ENCODE data around the gene PCDH15.

Gene PCDH15

GRCh38 chr10:53918755-53919154 lies 882.3 kb downstream of the PCDH15 start:
- Histone ChIP-seq H3K27me3 (ENCODE audit: control insufficient read depth in 1 of 2, insufficient read depth in 2 of 2, low read length in 2 of 2) (no peaks in the 10 kb centered on the region), H3K4me1 (ENCODE audit: control insufficient read depth in 1 of 2, insufficient read depth in 2 of 2, low read length in 2 of 2) (no peaks in the 10 kb centered on the region), H3K9me3 (ENCODE audit: control insufficient read depth in 1 of 2, low read length in 2 of 2) (no peaks in the 10 kb centered on the region), H3K36me3 (ENCODE audit: control insufficient read depth in 1 of 2, insufficient read depth in 2 of 2, low read length in 2 of 2) (no peaks in the 10 kb centered on the region), H3K27ac (ENCODE audit: low read depth, low read length) (no peak overlapping the region), H3K9ac (ENCODE audit: low read depth in 1 of 2, low read length in 2 of 2) (no peak overlapping the region), H3K4me3 (ENCODE audit: low read depth in 1 of 2, low read length in 2 of 2) (no peak overlapping the region)

GRCh38 chr10:53909791-53910190 lies 891.2 kb downstream of the PCDH15 start:
- Histone ChIP-seq H3K27me3 (ENCODE audit: control insufficient read depth in 1 of 2, insufficient read depth in 2 of 2, low read length in 2 of 2) (no peaks in the 10 kb centered on the region), H3K9ac (ENCODE audit: low read depth in 1 of 2, low read length in 2 of 2) (no peak overlapping the region), H3K9me3 (ENCODE audit: control insufficient read depth in 1 of 2, low read length in 2 of 2) (no peaks in the 10 kb centered on the region), H3K27ac (ENCODE audit: low read depth, low read length) (no peak overlapping the region), H3K36me3 (ENCODE audit: control insufficient read depth in 1 of 2, insufficient read depth in 2 of 2, low read length in 2 of 2) (no peaks in the 10 kb centered on the region), H3K4me3 (ENCODE audit: low read depth in 1 of 2, low read length in 2 of 2) (no peak overlapping the region), H3K4me1 (ENCODE audit: control insufficient read depth in 1 of 2, insufficient read depth in 2 of 2, low read length in 2 of 2) (no peaks in the 10 kb centered on the region)

GRCh38 chr10:53904506-53905241 lies 896.4 kb downstream of the PCDH15 start:
- no peaks in the 10 kb centered on the region for H3K4me1 ChIP-seq (ENCODE audit: control insufficient read depth in 1 of 2, insufficient read depth in 2 of 2, low read length in 2 of 2)
- H3K27me3 ChIP-seq (ENCODE audit: control insufficient read depth in 1 of 2, insufficient read depth in 2 of 2, low read length in 2 of 2): no peaks in the 10 kb centered on the region
- H3K27ac ChIP-seq (ENCODE audit: low read depth, low read length): no peak overlapping the region
- no peaks in the 10 kb centered on the region for H3K36me3 ChIP-seq (ENCODE audit: control insufficient read depth in 1 of 2, insufficient read depth in 2 of 2, low read length in 2 of 2)
- no peaks in the 10 kb centered on the region for H3K9me3 ChIP-seq (ENCODE audit: control insufficient read depth in 1 of 2, low read length in 2 of 2)
- no peak overlapping the region for H3K9ac ChIP-seq (ENCODE audit: low read depth in 1 of 2, low read length in 2 of 2)
- no peak overlapping the region for H3K4me3 ChIP-seq (ENCODE audit: low read depth in 1 of 2, low read length in 2 of 2)

GRCh38 chr10:53903756-53904155 lies 897.3 kb downstream of the PCDH15 start:
- H3K9ac ChIP-seq (ENCODE audit: low read depth in 1 of 2, low read length in 2 of 2): no peak overlapping the region

GRCh38 chr10:53899463-53900160 lies 901.4 kb downstream of the PCDH15 start:
- no peak overlapping the region for H3K4me3 ChIP-seq (ENCODE audit: low read depth in 1 of 2, low read length in 2 of 2)
- no peaks in the 10 kb centered on the region for H3K9me3 ChIP-seq (ENCODE audit: control insufficient read depth in 1 of 2, low read length in 2 of 2)
- H3K9ac ChIP-seq (ENCODE audit: low read depth in 1 of 2, low read length in 2 of 2): no peak overlapping the region
- H3K27ac ChIP-seq (ENCODE audit: low read depth, low read length): no peak overlapping the region
- no peaks in the 10 kb centered on the region for H3K27me3 ChIP-seq (ENCODE audit: control insufficient read depth in 1 of 2, insufficient read depth in 2 of 2, low read length in 2 of 2)
- H3K36me3 ChIP-seq (ENCODE audit: control insufficient read depth in 1 of 2, insufficient read depth in 2 of 2, low read length in 2 of 2): no peaks in the 10 kb centered on the region
- H3K4me1 ChIP-seq (ENCODE audit: control insufficient read depth in 1 of 2, insufficient read depth in 2 of 2, low read length in 2 of 2): peaks cover 0 to 5% of the 10 kb centered on the region in 2 donors

More at GRCh38 chr10:53903756-53904155, 897.3 kb downstream of the PCDH15 start:
- H3K9me3 ChIP-seq (ENCODE audit: control insufficient read depth in 1 of 2, low read length in 2 of 2): no peaks in the 10 kb centered on the region
- no peaks in the 10 kb centered on the region for H3K36me3 ChIP-seq (ENCODE audit: control insufficient read depth in 1 of 2, insufficient read depth in 2 of 2, low read length in 2 of 2)
- peaks cover 0 to 5% of the 10 kb centered on the region in 2 donors for H3K4me1 ChIP-seq (ENCODE audit: control insufficient read depth in 1 of 2, insufficient read depth in 2 of 2, low read length in 2 of 2)
- H3K27ac ChIP-seq (ENCODE audit: low read depth, low read length): no peak overlapping the region
- H3K27me3 ChIP-seq (ENCODE audit: control insufficient read depth in 1 of 2, insufficient read depth in 2 of 2, low read length in 2 of 2): no peaks in the 10 kb centered on the region
- no peak overlapping the region for H3K4me3 ChIP-seq (ENCODE audit: low read depth in 1 of 2, low read length in 2 of 2)

DNA sequence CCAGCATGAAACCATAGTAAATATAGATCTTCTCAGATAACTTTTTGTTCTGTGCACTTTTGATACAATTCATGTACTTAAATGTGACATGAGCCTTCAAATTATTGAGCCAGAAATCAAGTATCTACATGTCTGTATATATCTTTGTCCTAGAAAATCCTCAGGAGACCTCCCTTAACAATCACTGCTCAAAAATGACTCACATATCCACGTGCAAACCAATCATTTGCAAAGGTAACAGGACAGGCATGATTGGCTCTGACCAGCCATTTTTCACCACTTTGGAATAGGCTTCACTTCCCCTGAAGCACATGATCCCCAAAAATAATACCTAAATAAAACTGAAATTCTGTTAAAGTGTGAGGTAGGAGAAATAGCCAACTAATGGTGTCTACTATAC lies 902.5 kb downstream of the PCDH15 start:
- Histone ChIP-seq H3K27me3 (ENCODE audit: control insufficient read depth in 1 of 2, insufficient read depth in 2 of 2, low read length in 2 of 2) (no peaks in the 10 kb centered on the region), H3K4me3 (ENCODE audit: low read depth in 1 of 2, low read length in 2 of 2) (no peak overlapping the region), H3K36me3 (ENCODE audit: control insufficient read depth in 1 of 2, insufficient read depth in 2 of 2, low read length in 2 of 2) (no peaks in the 10 kb centered on the region), H3K9ac (ENCODE audit: low read depth in 1 of 2, low read length in 2 of 2) (no peak overlapping the region), H3K4me1 (ENCODE audit: control insufficient read depth in 1 of 2, insufficient read depth in 2 of 2, low read length in 2 of 2) (peaks cover 0 to 5% of the 10 kb centered on the region in 2 donors), H3K9me3 (ENCODE audit: control insufficient read depth in 1 of 2, low read length in 2 of 2) (no peaks in the 10 kb centered on the region), H3K27ac (ENCODE audit: low read depth, low read length) (no peak overlapping the region)

DNA sequence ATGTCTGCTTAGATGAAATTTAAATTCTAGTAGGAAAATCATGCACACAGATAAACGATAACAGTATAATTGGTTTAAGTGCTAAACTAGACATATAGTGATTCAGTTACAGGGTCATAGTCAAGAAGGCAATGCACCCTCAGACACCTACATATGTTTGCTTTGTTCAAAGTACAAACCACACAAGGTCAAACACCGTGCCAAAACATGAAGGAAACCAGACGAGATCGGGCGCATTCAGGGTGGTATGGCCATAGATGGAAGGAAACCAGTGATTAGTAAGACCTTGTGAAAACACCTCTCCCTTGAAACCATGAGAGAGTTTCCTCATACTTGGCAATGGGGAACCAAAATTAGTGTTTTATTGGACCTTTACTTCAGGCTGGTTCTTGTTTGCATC lies 906.9 kb downstream of the PCDH15 start:
- Histone ChIP-seq H3K4me1 (ENCODE audit: control insufficient read depth in 1 of 2, insufficient read depth in 2 of 2, low read length in 2 of 2) (no peaks in the 10 kb centered on the region), H3K4me3 (ENCODE audit: low read depth in 1 of 2, low read length in 2 of 2) (no peak overlapping the region), H3K27me3 (ENCODE audit: control insufficient read depth in 1 of 2, insufficient read depth in 2 of 2, low read length in 2 of 2) (no peaks in the 10 kb centered on the region), H3K9me3 (ENCODE audit: control insufficient read depth in 1 of 2, low read length in 2 of 2) (no peaks in the 10 kb centered on the region), H3K36me3 (ENCODE audit: control insufficient read depth in 1 of 2, insufficient read depth in 2 of 2, low read length in 2 of 2) (no peaks in the 10 kb centered on the region), H3K27ac (ENCODE audit: low read depth, low read length) (no peak overlapping the region), H3K9ac (ENCODE audit: low read depth in 1 of 2, low read length in 2 of 2) (no peak overlapping the region)

DNA sequence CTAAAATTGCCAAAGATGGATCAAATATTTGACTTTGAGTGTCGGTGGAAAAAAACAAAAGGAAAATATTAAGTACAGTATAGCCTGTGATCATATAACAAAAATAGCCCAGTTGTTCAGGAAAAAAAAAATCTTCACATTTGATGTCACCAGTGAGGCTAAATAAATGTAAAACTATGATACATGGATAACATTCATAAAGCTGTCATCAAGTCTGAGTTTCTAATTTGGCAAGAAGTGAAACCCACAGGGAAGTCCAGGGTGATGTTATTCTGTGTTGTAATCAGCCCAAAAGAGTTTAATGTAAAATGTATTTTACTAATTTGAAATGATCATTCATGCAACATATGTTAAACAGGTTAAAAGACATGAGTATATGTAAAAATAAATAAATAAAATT lies 908.0 kb downstream of the PCDH15 start:
- Histone ChIP-seq H3K4me3 (ENCODE audit: low read depth in 1 of 2, low read length in 2 of 2) (no peak overlapping the region), H3K4me1 (ENCODE audit: control insufficient read depth in 1 of 2, insufficient read depth in 2 of 2, low read length in 2 of 2) (no peaks in the 10 kb centered on the region), H3K36me3 (ENCODE audit: control insufficient read depth in 1 of 2, insufficient read depth in 2 of 2, low read length in 2 of 2) (no peaks in the 10 kb centered on the region), H3K27ac (ENCODE audit: low read depth, low read length) (no peak overlapping the region), H3K9me3 (ENCODE audit: control insufficient read depth in 1 of 2, low read length in 2 of 2) (no peaks in the 10 kb centered on the region), H3K9ac (ENCODE audit: low read depth in 1 of 2, low read length in 2 of 2) (no peak overlapping the region), H3K27me3 (ENCODE audit: control insufficient read depth in 1 of 2, insufficient read depth in 2 of 2, low read length in 2 of 2) (no peaks in the 10 kb centered on the region)

DNA sequence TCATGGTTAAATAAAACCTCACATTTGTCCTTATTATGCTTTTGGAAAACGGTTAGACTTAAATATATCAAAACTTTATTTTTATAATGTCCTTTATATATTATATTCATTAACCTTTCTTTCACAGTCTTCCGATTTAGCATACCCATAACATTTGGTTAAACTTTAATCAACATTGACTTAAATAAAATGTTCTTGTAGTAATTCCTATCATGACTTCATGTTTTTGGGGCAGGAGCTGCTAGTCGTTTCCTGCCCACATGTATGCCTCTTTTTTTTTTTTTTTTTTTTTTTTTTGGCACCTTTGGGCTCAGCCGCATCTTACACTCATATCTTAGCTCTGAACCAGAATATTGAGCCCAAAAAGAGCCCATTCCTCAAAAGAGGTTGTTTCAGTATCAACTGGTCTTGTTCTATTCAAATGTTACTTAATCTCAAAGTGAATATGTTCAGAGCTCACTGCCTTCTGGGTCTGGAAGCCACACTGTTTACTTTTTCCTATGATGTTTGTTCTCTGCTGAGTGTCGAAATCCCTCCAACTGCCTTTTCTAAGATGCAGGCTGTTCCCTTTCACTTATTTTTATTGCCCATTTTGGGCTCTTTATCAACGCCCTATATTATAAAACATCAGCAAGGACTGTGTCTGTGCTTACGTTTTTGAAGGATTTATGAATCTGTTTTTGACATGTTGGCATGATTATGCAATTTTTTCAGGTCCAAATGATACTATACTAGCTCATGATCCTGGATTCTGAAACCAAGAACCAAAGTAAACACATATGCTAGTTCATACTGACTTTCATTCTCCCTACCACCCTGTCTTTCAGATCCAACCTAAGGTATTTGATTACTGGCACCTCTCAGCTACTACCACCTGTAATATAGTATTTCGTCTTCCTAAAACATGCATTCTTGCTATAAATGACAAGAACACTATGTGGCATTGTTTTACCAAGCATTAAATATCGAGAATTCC lies 914.4 kb downstream of the PCDH15 start:
- H3K27ac ChIP-seq (ENCODE audit: low read depth, low read length): no peak overlapping the region
- no peak overlapping the region for H3K4me3 ChIP-seq (ENCODE audit: low read depth in 1 of 2, low read length in 2 of 2)
- no peaks in the 10 kb centered on the region for H3K4me1 ChIP-seq (ENCODE audit: control insufficient read depth in 1 of 2, insufficient read depth in 2 of 2, low read length in 2 of 2)
- H3K36me3 ChIP-seq (ENCODE audit: control insufficient read depth in 1 of 2, insufficient read depth in 2 of 2, low read length in 2 of 2): no peaks in the 10 kb centered on the region
- no peak overlapping the region for H3K9ac ChIP-seq (ENCODE audit: low read depth in 1 of 2, low read length in 2 of 2)
- H3K9me3 ChIP-seq (ENCODE audit: control insufficient read depth in 1 of 2, low read length in 2 of 2): no peaks in the 10 kb centered on the region
- no peaks in the 10 kb centered on the region for H3K27me3 ChIP-seq (ENCODE audit: control insufficient read depth in 1 of 2, insufficient read depth in 2 of 2, low read length in 2 of 2)

DNA sequence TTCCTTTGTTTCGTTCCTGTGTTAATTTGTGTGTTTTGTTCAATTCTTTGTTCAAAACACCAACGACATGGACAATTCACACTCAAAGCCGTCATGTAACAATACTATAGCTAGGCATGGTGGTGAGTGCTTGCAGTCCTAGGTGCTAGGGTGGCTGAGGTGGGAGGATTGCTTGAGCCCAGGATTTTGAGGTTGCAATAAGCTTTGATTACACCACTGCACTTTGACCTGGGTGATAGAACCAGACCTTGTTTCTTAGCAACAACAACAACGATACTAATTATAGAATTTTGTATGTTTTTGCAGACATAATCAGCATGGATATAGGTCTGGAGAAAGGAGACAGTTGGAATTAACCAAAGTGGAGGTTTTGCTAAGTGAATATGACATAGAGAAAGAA lies 936.2 kb downstream of the PCDH15 start:
- Histone ChIP-seq H3K4me3 (ENCODE audit: low read depth in 1 of 2, low read length in 2 of 2) (no peak overlapping the region), H3K9me3 (ENCODE audit: control insufficient read depth in 1 of 2, low read length in 2 of 2) (no peaks in the 10 kb centered on the region)

More for the DNA sequence above, 936.2 kb downstream of the PCDH15 start:
- H3K36me3 ChIP-seq (ENCODE audit: control insufficient read depth in 1 of 2, insufficient read depth in 2 of 2, low read length in 2 of 2): no peaks in the 10 kb centered on the region
- H3K4me1 ChIP-seq (ENCODE audit: control insufficient read depth in 1 of 2, insufficient read depth in 2 of 2, low read length in 2 of 2): no peaks in the 10 kb centered on the region
- no peak overlapping the region for H3K9ac ChIP-seq (ENCODE audit: low read depth in 1 of 2, low read length in 2 of 2)
- H3K27me3 ChIP-seq (ENCODE audit: control insufficient read depth in 1 of 2, insufficient read depth in 2 of 2, low read length in 2 of 2): no peaks in the 10 kb centered on the region
- no peak overlapping the region for H3K27ac ChIP-seq (ENCODE audit: low read depth, low read length)

All from duodenal mucosa (tissue), 2 donors.